RPMI8226 (cell line): ENCODE data around the gene PPP4R3B.
"Not testable (repeated sequence)": the region's sequence is repeated elsewhere in the genome, so short reads cannot be mapped to it uniquely, and the experiment has no call there.

ENCODE experiments used
- DNase-seq: peaks from one replicate; pipeline ENCODE4 v3.0.0-alpha.2; 2015

Gene PPP4R3B

DNA sequence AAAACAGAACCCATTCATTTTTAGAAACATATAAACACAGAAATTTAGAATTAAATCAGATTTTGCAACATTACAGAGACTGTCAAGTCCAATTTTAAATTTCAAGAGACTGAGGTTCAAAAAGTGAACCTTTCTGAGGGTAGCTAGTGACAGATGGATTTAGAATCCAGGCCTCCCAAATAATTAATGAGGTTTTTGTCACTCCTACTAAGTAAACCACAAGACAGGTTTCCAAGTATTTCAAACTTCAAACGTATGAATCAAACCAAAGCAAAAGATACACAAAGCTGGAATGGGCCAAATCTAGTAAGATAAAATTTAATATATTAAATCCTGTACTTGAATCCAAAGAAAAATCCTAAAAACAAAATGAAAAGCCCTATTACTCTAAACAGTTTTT lies 25.3 kb downstream of the PPP4R3B start:
- DNase-seq = no peak

DNA sequence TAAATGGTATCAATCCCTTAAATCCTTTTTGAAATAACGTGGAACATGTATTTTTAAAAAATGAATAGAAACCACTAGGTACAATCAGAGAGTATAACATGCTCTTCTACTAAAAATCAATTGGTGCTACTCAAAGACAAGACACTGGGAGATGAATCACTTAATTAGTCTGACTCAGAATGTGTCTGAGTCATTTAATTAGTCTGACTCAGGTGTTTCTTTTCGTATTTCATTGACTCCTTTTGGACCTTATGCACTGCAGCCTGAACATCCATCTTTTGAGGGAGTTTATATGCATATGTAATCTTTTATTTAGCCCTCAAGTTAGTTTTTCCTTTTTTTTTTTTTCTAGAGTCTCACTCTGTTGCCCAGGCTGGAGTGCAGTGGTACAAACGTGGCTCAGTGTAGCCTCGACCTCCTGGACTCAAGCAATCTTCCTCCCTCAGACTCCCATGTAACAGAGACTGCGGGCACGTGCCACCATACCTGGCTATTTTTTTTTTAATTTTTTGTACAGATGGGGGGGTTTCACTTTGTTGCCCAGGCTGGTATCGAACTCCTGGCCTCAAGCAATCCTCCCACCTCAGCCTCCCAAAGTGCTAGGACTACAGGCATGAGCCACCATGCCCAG lies 26.5 kb downstream of the PPP4R3B start:
- no peak for DNase-seq

DNA sequence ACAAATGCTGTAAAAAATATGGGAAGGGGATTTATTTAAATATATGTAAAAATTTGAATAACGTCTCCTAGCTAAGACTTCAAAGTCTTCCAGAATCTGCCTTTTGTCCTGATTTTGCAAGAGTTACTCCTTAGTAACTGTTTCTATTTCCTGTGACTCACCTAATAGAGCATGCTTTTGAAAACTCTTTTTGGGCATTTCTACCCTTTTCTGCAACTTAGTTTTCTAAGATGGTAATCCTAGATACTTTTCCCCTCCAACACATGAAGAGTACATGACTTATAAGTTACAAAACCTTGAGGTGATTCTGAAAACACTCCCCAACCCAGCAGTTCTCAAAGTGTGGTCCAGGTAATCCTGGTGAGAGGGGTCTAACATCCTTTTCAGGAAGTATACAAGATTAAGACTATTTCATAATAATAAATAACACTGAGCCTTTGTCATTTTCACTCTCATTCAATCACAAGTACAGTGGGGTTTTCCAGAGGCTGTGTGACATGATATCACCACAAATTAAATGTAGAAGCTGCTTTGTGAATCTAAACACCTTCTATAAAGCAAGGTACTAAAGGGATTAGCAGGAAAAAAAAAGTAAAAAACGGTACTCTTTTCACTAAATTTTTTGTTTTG lies 31.9 kb downstream of the PPP4R3B start:
- no peak for DNase-seq

DNA sequence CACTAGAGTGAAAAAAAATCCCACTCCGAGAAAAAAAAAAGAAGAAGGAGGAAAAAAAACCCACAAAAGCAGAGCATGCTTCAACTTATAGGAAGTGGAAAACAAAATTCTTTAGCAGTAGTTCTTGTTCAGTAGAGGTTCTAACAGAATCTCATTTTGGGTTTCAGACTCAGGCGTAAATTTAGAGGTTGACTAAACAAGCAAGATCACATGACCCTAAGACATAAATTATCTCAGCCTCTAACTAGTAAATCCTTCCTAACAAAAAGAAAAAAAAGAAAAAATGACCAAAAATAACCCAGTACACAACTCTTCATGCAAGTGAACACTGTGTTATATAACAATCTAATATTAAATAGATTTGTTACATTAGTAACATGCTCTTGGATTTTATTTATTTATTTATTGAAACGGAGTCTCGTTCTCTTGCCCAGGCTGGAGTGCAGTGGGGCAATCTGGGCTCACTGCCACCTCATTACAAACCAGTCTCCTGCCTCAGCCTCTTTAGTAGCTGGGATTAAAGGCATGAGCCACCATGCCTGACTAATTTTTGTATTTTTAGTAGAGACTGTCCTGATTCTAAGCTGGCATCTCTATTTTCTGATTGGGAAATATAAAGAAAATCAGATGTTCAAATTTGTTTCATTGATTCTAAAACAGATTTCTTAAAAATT lies 35.4 kb downstream of the PPP4R3B start:
- no peak for DNase-seq

DNA sequence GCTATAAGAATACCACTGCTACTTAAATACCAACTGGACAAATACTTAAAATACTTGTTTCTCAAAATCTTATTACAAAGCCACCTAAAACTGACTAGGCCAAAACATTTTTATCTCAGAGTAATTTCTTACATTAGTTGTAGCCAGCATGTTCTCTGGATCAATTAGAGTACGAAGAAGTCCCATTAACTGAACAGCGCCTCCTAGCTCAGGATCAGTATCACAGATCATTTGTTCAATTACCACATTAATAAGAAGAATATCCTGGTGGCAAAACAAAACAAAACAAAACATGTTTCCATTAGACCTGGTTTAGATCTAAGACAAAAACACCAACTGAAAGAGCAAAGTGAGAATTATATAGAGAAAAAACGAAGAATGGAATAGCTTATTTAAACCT lies 36.0 kb downstream of the PPP4R3B start:
- no peak for DNase-seq

DNA sequence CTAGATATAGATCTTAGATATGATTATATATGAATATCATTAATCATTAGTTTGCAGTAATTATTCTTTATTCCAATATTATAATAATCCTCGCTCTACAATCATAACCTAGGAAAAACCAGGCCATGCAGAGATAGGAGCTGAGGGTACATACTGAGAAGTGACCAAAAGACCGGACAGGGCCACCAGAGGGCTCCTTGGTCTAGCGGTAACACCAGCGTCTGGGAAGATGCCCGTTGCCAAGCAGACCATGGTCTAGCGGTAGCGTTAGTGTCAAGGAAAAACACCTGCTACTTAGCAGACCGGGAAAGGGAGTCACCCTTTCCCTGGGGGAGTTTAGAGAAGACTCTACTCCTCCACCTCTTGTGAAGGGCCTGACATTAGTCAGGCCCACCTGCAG lies 48.4 kb downstream of the PPP4R3B start:
- DNase-seq = not testable (repeated sequence)

DNA sequence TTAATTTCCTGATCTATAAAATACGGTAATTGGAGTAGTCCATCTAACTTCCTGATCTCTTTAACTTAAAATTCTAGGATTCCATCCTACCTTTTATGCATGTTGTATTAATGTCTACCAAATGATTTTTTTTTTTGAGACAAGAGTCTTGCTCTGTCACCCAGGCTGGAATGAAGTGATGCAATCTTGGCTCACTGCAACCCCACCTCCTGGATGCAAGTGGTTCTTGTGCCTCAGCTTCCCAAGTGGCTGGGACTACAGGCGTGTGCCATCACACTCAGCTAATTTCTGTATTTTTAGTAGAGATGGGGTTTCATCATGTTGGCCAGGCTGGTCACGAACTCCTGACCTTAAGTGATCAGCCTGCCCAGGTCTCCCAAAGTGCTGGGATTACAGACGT lies 50.1 kb downstream of the PPP4R3B start:
- no peak for DNase-seq

DNA sequence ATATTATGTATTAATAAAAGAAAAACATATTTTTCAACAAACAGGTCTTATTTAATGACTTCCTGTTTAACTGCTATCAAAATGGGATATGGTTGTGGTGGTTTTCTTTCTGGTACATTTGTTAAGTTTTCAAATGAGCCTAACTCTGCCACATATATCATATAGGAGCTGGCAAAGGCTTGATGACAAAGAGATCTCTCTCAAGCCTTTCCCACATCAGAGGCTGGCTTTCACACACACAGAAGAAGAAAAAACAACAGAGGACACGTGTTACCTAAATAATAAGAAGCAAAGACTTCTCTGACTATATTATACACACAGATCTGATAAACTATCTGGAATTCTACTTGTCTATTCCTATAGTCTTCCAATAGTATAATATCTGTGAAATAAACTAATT lies 51.8 kb downstream of the PPP4R3B start:
- DNase-seq = no peak

DNA sequence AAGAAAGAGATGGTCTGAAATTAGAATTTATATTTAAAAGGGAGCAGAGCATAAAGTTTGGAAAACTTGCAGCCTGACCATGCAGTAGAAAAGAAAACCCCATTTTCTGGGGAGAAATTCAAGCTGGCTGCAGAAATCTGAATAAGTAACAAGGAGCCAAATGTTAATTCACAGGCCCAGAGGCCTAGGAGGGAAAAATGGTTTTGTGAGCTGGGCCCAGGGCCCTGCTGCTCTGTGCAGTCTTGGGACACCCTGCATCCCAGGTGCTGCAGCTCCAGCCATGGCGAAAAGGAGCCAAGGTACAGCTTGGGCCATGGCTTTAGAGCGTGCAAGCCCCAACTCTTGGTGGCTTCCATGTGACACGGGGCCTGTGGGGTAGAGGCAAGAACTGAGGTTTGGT lies 56.6 kb downstream of the PPP4R3B start:
- DNase-seq = no peak

DNA sequence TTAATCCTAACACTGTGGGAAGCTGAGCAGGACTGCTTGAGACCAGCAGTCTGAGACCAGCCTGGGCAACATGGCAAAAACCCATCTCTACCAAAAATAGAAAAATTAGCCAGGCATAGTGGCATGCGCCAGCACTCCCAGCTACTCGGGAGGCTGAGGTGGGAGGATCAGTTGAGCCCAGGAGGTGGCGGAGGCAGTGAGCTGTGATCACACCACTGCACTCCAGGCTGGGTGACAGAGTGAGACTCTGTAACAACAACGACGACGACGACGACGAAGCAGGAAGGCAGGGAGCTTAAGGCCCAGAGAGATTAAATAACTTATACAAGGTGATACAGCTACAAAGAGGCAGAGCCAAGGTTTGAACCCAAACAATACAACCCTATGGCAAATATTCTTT lies 60.6 kb downstream of the PPP4R3B start:
- no peak for DNase-seq

DNA sequence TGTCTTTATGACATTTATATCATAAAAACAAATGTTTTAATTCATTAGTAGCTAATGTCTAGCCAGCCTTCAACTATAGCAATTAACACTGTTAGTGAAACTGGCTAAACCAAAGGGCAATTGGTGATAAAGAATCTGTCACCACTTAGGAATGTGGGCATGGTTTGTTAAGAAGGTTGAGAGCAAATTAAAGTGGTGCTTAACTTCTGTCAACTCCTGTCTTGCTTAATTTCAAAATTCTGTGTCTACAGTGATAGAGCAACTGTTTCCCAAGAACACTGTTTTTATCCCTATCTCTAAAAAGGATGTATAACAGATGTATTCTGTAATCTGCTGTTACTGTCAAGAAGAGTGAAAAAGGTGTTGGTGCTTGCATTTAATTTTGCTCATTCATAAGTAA lies 61.4 kb downstream of the PPP4R3B start:
- DNase-seq = no peak

DNA sequence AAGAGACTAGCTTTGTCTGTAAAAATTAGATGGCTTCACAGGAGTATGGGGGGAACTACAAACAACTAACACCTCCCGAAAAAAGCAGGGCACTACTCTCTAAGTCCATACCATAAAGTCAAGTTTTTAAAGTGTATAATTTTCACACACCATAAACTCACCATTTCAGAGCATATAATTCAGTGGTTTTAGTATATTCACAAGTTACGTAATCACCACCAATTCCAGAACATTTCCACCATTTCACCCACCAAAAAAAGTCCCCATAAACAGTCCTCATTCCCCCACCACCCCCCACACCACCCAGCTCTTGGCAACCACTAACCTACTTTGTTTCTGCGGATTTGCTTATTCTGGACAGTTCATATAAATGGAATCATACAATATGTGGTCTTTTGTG lies 64.1 kb downstream of the PPP4R3B start:
- no peak for DNase-seq

DNA sequence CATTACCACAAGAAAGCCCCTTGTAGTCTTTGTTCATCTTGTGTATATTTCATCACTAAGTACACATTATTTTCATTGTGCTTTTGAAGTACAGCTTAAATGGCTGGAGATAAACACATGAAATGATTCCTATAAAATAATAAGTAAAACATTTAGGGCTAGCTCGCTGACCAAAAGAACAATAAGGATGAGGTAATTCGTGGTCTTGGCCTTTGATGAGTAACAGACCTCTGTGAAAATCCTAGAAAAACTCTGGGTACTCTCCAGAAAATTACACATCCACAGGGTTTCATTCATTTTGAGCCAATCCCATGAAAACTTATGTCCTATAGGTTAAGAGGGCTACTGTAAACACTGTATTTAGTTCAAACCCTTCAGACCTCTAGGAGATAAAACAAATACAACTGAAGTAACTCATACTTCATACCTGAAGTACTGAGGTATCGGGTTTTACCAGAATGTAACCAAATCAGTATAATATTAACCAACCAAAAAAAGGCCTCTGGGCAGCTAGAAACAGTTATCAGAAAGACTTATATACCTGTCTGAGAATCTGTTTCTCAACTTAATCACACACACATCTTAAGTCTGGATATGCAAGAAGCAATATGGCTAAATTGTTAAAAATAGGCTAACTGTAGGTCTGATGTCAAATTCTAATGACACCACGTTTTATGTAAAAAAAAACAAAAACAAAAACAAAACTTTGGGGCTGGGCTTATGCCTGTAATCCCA lies 66.9 kb downstream of the PPP4R3B start:
- DNase-seq = no peak

DNA sequence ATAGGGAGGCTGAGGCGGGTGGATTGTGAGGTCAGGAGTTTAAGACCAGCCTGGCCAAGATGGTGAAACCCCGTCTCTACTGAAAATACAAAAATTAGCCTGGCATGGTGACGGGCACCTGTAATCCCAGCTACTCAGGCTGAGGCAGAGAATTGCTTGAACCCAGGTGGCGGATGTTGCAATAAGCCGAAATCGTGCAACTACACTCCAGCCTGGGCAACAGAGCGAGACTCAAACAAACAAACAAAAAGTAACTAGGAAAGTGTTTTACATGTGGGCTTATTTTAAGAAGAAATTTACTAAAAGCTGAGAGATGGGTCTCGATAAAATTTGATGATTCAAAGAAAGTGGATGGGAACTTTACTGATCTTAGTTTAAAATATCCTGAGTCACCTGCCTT lies 69.7 kb downstream of the PPP4R3B start:
- DNase-seq = not testable (repeated sequence)

DNA sequence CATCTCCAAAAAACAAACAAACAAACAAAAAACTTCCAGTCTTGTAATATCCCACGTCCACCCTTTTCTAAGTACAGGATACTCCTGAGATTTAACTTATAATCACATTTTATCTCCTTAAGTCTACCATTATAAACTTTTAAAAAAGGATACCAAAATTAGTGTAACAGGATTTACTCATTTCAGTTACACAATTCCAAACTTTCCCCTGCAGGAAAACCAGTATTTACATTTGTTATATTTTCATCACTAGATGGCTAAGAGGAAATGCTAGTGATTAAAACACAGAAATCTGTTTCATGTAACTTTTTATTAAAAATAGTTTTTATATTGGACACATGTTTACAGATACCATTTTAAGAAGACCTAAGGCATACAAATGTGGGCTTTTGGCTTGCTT lies 70.4 kb downstream of the PPP4R3B start:
- DNase-seq = no peak

DNA sequence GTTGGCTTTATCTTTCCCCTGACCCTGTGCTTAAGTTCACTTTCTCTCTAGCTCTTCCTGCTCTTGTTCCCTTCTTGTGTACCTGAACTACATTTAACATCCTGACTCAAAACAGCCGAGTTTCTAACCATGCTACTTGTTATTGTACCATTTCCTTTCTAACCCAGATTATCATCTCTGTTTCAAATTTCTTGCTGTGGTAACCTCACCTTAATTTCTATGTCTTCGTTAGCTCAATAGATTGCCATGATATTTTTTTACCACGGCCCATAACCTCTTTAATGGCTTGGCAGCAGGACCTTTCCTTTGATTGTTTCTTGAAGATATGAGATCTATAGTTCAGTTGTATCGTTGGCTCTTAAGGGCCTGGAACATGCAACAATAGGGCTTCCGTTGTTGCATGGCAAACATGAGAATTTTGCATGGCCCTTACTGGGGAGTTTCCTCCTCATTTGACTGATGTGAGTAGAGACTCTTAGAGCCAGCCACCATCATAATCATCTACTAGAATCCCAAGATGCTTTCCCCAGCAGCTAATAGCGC lies 86.8 kb downstream of the PPP4R3B start:
- DNase-seq = no peak

DNA sequence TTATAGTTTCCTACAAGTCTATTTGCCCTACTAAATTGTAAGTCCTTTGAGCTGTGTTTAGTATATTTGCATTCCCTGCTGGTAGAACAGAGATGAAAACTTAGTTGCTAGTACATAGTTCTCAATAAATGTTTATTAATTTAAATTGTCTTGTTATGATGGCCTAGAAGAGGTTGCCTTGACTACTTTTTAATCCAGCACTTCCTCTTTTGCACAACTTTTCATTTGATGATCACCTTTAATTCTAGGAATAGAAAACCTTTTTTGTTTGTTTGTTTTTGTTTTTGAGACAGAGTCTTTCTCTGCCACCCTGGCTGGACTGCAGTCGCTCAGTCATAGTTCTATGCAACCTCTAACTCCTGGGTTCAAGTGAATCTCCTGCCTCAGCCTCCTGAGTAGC lies 91.2 kb downstream of the PPP4R3B start:
- no peak for DNase-seq

DNA sequence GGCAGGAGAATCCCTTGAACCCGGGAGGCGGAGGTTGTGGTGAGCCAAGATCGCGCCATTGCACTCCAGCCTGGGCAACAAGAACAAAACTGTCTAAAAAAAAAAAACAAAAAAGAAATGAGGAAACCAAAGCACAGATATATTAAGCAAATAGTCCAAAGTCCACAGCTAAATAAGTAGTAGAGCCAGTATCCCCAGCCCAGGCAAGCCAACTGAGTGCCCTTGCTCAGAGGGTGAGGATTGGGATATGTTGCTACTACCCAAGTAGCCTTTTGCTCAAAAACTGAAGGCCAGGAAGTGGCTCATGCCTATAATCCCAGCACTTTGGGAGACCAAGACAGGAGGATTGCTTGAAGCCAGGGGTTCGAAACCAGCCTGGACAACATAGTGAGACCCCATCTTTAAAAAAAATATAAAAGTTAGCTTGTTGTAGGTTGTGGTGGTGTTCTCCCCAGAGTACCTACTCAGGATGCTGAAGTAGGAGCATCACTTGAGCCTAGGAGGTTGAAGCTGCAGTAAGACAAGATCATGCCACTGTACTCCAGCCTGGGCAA lies 92.5 kb downstream of the PPP4R3B start:
- no peak for DNase-seq

DNA sequence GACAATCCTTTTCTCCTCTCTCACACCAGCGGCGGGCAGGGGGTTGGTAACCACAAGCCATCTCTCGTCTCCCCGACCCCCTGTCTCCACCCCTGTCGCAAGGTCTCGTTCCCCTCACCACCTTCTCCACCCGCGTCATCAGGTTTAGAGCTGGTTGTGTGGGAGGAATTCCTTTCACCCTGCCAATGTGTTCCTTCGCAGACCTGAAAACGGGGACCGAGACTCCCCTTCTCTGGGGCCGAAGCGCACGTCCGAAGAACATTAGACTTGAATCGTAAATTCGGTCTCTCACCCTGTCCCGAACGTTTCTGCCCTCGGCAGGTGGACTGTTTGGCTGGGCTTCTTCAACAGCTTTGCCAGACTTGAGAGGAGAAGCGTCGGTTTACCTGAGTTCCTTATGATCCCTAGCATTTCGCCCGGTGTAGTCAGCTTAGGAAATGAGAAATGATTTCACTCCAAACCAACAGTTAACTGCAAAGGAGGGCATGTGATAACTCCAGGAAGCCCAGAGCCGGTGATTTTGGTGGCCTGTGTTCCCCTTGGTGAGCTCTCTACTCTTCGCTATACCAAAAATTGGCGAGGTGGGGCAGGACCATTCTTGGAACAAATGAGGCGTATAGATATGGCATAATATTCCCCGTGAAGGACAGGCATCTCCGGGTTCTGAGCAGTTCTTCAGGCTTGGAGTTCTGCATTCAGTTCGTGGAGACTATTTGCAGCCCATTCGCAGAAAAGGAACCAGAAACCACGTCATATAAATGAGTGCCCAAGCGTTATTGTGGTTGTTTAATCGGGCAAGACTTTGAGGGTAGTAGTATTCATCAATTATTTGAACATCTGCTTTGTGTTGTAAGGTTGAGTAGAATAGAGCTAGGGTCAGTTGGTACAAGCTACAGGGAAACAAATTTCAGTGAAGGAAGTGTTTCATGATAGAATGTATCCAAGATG lies 97.2 kb downstream of the PPP4R3B start:
- peak; percentile 19 for DNase-seq

DNA sequence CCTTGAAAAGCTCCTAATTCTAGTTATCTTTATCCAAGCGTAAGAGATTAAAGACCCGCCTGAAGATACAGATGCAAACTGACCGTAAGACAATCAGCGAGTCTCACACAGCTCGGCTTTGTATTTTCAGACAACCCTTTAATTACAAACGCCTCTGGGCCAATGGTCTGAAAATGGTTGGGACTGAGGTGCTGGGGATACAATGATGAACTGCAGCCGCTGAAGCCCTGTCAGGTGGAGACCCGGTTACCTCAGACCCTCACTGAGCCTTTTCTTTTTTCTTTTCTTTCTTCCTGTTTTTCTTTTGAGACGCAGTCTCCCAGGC lies 98.6 kb downstream of the PPP4R3B start:
- DNase-seq = peak; percentile 17

DNA sequence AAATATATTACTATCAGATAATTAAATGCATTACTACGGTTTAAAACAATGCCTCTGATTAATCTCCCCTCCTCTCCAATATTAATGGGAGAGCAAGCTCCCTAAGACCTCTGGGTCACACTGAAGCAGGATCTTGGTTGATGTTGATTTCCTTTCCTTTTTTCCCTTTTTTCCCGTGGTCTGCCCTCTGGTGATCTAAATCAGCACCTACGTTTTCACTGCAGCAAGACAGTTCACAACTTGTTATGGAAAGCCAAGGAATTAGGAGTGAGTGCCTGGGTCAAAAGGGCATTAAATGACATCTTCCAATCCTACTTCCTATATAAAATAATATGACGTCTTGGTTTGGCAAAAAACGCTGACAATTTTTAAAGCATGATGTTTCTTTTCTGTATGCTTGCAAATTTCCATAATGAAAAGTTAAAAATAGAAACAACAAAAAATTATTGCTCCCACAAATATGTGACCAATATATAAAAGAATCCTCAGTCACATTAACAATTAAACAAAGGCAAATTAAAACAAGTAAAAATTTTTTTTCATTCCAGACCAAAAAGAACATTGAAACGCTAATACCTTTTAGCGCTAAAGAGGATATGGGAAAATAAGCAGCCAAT lies 105.8 kb downstream of the PPP4R3B start:
- DNase-seq = no peak
